ENCODE data around the gene TUBB.

TUBB gene

DNA sequence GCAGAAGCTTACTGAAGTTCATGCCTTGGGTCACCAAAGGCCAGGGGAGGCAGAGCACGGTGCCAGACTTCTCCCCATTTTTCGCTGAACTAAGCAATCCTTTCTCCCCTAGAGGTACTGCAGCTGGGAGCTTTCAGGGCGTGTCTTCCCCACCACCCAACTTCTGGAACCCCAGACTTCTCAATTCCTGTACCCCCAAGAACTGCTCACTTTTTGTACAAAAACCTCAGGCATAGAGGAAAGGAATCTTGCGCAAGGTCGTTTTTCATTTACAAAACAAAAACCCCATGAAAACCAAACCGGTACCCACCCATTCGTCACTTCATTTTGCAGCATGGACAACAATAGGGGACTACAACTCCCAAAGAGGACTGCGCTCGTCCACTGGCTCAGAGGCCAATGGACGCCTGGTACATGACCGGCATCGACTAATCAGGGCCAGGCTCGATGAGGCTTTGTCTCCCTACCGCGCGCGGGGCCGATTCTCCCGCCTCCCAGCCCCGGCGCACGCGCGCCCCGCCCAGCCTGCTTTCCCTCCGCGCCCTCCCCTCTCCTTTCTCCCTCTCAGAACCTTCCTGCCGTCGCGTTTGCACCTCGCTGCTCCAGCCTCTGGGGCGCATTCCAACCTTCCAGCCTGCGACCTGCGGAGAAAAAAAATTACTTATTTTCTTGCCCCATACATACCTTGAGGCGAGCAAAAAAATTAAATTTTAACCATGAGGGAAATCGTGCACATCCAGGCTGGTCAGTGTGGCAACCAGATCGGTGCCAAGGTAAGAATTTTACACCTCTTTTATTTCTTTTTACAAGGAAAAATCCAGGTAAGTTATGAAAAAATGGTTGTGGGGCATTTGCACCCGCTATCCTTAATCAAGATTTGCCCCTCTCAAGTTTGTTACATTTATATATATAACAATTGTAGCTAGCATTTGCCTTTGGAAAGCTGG is at the start of gene TUBB:
Gene TUBB (plus strand): TSS at position 562 of the 947 bp plus-strand sequence. CDS start 155 bp downstream, at position 717.
- DNase-seq: peak; percentile 98

DNA sequence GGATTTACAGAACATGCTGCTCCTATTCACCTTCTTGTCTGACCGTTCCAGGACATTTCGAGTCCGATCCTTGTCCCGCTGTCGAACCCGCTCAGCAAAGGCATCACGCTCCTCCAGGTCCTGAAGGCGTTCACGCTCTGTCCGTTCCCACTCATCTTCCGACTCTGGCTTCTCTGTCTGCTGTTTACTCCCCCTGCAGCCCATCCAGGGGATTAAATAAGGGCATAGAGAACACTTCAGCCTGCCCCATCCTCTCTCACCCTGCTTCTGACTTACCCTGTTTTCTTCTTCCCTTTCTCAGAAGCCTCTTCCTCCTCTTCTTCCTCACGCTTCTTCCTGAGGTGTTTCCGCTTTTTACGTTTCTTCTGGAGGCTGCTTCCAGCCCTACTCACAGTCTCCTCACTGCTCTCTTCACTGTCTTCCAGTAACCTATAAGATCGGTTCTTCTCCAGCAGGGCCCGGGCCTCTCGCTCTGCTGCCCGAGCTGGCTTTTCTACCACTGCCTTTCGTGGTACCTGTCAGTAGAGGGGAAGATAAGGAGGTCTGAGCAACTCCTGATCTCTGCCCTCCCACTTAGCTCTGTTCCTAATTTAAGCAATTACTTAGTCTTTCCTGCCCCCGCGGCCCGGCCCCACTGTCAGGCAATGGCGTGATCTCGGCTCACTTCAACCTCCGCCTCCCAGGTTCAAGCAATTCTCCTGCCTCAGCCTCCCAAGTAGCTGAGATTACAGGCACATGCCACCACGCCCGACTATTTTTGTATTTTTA is 49.2 kb upstream of the TUBB start:
- no peak for DNase-seq

DNA sequence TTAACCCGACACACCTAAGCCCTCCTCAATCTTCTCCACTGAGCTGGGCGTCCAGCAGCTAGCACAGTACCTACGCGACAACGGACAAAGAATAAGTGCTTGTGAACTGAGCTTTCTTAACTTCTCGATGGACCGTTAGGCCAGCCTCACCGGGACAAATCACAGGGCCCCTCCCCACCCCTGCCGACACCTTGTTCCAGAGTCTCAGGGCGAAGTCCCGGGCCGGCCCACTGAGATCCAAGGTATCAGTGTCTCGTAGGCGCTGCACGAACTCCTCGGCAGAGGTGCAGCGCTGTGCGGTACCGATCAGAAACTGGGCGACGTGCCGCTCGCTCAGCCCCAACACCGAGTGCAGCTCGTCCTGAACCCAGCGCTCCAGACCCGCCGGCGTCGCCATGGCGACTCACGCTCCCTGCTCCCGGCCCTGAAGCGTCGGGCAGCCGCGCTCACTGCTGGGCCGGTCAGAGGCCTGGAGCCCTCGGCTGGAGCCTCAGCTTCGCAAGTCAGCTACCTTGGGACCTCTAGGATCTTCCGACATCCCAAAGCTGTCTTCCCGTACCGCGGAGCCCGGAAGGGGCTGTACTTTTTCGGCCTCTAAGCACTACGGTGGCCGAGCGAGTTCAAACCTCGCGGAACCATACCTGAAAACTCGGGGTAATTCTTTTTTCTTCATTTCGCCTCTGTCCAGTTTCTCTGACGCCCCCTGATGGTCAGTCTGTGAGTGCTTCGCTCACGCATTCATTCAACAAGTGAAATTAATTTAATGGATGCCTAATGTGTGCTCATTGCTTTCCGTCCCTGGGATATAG is 47.5 kb upstream of the TUBB start, which contains the start of gene DHX16:
Gene DHX16 (minus strand): TSS at position 562 of the 809 bp plus-strand sequence. CDS start 165 bp downstream, at position 397.
- DNase-seq: peak; percentile 98

DNA sequence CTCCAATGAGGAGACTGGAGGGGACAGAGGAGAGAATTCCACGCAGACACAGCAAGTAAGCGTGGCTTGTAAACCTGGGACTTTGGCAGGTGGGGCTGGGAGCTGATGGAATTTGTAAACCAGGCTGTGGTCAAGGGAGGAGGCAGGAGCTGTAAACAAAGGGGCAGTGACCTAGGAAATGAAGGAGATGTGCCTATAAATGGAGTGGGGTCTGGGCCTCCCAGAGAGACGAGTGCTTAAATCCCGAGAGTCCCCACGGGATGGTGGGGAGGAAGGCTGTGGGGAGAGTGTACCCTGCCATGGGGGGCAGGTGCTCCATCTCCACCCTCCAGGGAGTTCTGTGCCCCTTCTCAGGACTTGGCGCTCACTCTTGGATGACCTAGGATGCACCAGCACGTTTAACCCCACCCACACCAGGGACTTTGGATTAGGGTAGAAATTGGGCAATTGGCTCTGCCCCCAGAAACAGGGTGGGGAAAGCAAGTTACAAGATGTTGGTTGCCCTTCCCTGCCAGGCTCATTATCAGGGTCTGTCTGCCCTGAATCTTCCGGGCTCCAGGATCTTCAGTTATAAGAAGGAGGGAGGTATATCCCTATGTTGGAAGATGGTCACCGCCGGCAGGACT is 43.4 kb upstream of the TUBB start:
- DNase-seq: no peak

DNA sequence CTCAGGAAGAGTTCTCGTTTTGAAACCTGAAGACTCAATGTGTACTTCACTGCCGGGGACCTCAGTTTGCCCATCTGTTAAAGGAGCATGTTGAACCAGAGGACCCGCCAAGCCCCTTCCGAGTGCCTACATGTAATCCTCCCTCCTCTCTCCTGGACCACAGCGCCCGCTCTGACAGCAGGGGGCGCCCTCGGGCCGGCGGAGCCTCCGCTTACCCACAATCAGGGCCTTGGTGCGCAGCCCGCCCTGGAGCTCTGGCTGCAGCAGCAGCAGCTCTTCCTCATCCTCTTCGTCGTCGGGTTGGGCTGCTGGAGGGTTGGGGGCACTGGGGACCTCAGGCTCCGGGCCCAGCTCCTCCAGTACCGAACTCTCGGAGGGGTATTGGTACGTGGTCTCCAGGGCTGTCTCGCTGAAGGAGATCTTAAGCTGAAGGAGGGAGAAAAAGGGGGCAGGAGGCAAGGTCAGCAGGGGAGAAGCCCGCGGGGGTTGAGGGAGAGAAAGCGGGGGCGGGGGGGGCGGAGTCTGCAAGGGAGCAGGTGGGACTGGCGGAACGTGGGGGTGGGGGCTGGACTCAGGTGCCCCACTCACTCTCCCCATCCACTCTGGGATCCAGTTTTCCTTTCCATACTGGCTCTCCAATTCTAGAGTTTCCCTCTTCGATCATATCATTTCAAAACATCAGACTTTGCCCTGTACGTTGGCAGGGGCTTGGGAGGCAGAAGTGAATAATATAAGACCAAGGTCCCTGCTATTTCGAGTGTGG is 41.0 kb upstream of the TUBB start:
- DNase-seq: peak; percentile 89

DNA sequence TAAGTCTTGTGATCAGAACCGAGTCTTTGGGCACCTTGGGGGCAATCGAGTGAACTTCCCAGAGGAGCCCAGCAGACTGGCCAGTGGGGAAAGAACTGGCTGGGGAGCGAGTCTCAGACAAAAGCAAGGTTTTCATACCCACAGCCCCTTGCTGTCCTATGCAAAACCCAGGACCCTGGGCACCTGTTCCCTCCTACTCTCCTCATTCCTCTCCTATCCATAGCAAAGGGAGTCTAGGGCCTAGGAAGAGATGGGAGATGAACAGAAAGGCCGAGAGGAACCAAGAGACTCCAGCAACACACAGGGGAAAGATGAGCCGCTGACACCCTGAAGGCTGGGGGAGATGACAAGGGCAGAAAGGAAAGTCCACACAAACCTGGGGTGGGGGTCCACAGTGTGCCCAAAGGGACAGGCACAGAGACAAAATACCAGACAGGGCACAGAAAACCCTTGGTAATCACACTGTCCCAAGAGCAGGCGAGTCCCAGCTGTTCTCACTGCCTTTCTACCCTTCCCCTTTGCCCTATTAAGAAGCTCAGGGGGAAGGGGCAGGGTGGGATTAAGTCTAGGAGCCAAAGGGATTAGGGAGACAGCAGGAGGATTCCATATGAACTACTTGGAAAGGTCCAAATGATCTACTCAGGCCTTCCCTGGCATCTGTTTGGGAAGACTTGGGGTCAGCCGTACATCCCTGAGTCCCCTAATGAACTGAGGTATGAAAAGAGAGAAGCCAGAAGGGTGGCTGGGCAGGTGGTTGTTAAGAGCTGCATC is 40.2 kb upstream of the TUBB start:
- no peak for DNase-seq

DNA sequence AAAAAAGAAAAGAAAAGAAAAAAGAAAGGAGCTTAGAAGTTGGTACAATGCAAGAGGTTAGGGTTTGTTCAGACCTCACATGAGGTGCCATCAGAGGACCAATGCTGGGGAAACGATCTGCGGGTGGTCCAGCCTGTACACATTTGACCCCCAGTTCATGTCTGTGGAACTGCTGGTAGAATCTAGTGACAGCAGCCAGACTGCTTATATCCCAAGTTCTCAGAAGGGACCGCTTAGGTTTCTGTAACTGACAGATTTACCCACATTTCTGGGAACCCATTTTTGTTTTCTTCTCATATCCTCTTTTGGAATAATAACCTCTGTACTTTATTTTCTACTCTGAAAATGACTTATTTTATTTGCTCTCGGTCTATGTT is 38.4 kb upstream of the TUBB start:
- no peak for DNase-seq

DNA sequence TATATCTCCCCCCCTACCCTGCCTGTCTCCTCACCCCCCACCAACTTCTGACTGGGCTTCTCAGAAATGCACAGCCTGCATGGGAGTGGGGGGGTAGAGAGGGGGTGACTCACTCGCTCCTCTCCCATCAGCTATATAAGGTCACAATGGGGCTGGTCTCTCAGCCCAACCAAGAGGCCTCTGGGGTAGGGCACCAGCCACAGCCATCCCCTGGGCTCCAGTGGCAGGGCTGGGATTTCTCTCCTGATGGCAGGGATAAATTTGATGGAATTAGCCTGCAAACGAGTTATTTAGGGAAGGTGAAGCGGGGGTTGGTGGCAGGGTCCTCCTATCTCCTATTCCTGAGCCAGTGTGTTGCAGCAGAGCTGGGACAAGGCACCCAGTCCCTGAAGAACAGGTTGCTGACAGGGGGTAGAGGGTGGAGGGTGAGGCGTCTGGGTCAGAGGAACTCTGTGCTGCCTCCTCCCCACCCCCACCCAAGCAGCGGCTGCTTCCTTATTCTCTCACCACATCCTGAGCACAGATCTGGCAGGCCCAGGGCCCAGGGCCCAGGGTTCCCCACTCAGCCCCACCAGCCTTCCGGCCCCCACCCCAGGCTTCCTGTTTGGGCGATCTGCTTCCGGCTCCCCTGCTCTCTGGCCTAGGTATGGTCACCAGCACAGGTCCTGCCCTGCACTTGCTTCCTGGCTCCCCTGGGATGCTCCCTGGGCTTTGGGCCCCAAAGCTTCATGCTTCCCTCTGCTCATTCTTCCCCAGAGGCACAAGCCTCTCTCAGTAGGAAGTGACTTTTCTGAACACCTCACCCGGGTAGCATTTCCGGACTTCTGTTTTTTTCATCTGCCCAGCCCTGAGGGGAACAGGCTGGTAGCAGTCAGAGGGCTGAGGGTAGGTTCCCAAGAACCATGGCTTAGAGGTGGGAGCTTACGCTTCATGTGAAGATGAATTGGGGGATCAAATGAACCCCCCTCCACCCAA is 37.7 kb upstream of the TUBB start:
- peak; percentile 82 for DNase-seq

DNA sequence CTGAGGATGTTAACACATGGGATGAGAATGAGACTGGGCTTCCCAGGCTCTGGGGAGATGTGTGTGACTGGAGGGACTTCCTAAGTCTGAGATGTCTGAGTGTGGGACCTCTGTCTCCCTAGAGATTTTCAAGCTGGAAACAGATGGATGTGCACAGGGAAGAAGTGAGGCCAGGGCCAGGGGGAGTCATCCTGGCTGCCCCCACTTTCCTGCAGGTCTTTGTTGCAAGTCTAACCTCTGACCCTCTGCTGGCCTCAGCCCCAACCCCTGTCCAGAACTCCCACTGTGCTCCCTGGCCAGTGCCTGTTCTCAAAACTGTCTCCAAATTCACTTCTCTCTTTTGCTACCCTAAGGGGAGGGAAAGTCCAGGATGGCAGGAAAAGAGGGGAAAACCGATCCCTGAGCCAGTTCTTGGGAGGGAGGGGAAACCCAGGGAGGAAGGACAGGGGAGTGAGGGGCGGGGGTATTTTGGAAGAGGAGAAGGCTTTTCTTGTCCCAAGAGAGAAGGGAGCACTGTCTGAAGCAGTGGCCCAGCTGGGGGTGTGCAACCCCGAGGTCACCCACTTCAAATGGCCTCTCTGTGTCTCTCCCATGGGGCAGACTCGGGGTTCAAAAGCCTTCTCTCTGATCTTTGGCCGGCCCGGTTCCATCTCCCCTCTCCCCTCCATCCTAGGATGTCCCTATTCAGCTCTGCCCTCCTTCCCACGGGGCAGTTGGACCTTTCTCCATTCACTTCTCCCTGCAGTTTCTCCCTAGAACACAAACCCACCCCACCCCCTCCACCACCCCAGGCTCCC is 36.8 kb upstream of the TUBB start:
- DNase-seq: peak; percentile 83

DNA sequence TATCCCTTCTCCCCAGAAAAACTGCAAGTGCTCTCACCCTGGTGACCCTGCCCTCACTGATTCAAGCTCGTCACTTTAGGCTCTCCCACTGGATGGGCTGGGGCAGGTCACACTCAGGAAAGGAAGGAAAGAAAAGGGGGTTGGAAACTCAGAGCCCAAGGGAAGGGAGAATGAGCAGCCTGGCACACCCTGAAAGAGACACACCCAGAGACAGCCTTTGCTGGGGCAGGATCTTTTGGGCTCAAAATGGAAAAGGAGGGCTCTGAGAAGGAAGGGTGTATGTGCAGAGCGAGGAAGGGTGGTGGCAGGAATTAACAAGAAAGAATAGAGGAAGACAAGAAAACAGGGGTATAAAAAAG is 36.2 kb upstream of the TUBB start:
- DNase-seq: no peak

DNA sequence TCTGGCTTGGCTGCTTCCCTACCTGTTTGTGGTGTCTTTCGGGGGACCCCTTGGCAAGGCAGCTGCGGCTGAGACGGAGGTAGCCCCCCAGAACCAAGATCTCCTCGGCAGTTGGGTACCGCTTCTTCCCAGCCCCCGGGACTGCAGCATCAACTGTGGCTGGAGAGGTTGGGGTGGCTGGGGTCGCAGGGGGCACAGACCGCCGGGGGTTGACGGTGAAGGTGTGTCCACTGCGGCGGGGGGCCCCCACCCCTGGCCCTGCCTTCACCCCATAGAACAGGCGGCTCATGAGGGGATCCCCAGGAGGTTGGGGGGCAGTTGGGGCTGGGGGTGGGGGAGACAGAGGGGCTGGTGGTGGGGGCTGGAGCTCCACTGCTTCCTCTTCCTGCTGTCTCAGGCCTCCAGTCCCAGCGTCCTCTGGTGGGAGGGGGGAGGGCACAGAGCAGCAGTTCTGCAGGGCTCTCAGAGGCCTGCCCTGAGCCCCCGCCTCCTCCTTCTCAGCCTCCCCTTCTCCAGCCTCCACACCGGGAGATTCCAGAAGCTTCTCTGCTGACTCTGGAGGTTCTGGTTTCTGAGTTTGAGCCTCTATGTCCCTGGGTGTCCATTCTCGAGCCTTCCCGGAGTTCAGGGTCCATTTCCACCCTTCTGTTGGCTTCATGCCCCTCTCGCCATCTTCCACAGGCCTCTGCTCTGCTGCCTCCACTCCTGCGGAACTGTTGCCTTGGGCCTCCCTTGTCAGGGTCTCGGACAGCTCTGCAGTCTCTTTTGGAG is 35.6 kb upstream of the TUBB start:
- peak; percentile 79 for DNase-seq

DNA sequence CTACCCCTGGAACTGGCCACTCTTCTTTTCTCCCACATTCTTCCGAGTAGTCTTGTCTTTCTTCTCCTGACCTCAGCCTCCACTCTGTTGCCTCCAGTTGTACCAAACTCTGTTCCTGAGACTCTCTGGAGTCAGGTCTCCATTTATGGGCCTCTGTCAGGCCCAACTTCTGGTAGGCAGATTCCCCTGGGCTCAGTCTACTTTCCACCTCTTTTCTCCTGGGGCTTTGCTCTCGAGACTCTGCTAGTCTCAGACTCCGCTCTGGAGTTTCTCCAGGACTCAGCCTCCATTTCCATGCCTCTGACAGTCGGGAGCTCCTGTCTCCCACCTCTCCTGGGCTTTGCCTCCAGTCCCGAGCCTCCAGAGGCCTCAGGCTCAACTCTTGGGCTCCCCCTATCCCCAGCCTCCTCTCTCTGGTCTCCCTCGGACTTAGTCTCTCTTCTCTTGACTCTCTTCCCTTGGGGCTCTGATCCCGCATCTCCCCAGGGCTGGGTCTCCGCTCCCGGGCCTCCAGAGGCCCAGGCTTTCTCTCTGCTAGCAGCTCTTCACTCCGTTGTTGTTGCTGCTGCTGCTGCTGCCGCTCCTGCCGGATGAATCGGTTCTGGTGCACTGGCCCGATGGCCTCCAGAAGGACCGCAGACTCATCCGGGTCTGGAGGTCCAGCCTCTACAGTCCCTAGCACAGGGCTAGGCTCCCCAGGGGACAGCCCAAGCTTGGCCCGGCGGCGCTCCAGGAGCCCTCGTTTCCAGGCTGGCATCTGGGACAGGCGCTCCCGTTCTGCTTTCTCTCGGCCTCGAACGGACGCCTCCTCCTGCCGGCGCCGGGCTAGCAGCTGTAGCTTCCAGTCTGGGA is 34.8 kb upstream of the TUBB start:
- DNase-seq: peak; percentile 42

DNA sequence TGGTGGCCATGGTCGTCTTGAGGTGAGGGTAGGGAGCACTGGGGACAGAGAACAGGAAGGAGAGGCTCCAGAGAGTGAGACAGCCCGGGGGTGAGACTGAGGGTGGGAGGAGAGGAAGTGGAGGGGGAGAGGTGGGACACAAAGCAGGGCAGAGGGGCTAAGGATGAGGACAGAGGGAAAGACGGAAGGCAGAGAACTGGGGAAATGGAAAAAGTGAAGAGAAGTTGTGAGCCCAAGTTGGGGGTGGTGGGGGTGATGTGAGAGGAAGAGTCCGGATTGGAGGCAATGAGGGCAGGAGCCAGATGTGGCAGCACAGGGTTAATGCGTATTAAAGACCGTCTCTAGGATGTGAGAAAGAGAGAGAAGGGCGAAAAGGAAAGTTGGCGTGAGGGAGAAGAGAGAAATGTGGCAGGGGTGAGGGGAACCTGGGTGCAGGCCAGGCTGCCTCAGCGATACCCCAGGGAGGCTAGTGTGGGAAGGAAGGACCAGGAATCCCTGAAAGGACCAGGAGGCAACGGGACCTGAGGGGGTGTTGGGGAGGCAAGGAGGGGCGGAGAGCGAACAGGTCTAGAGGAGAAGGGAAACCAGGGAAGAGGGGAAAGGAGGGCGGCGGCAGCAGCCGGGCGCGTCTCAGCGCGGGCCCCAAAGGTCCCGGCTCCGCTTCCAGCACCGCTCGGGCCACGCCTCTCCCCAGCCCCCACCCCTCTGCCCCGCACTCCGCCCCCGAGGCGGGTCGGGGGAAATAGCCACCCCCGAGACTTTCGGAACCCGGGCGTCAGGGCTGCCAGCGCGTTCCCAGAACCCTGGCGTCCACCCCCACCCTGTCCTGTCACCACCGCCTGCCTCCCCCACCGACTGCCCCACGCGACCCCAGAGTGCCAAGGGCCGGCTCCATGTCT is 33.9 kb upstream of the TUBB start, which contains the start of gene PPP1R18:
Gene PPP1R18 (minus strand): TSS at position 637 of the 899 bp plus-strand sequence. CDS start 627 bp downstream, at position 10.
- DNase-seq: peak; percentile 88

DNA sequence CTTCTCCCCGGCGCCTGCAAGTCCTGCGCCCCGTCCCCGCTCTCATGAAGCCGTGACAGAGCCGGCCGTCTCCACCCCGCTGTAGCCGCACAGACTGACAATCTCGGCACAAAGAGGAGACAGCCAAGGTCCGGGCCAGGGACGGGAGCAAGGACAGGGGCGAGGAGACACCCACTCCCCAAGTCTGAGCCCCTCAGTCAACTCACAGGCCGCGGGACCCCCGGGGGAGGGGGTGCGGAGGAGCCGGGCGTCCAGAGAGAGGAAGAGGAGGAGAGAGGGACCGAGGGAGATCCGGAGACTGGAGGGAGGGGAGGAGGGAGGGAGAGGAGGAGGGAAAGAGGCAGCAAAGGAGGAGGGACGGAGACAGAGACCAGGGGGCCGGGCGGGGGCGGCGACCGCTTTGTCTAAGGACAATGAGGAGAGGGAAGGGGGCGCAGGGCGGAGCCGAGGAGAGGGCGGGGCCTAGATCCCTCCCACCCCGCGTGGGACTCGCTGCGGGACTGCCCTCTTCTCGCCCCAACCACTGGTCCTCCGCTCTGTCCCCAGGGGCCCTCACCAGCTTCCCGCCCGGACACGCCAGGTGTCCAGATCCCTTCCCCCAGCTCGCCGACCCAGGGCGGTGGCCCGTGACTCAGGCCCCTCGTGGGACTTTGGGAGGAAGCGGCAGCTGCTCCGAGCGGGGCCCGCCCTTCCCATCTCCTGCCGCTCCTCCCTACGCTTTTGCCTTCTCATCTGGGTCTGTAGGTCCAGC is 33.1 kb upstream of the TUBB start:
- peak; percentile 96 for DNase-seq
